Measurements from ENCODE around the gene ZNF486. TPM values are rescaled to one million over a fixed set of nuclear protein-coding genes. Genes with fewer than 3 reads are reported as not detected.

Gene ZNF486
- total RNA-seq (ENCODE audit: low replicate concordance), result 2.7 and 3.4 TPM in 2 replicates

DNA sequence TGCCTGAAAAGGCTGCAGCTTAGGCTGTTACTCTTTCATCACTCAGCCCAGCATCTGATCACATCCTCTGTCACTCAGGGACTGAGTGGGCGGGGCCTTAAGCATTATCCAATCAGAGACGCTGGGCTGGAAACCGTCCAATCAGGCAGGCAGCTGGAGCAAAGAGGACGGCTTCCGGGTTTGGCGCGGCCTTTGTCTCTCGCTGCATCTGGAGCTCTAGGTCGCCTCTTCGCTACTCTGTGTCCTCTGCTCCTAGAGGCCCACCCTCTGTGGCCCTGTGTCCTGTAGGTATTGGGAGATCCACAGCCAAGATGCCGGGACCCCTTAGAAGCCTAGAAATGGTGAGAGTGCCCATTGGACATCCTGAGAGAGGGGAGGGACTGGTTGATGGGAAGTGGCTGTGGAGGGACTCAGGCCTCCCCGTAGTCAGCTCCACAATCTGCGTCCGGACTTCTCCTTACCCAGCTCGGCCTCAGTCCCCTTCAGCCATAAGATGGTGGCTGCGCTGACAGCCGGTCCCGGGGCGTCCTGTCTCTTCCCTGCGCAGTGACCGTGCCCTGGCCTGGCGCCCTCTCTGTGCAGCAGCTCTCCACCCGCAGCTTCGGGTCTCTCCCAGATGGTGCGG lies at the start of gene ZNF486:
TSS of gene ZNF486 (plus strand) at position 195 of the 625 bp plus-strand sequence. CDS start at position 312, 117 bp downstream.

Other genes starting within 250 kb of the ZNF486 start
- 1.7 and 1.8 TPM in 2 replicates for gene ZNF682, start 127.7 kb upstream of the ZNF486 start, total RNA-seq (ENCODE audit: low replicate concordance)
- 0.68 and 1.6 TPM in 2 replicates for gene ZNF90, start 89.2 kb upstream of the ZNF486 start, total RNA-seq (ENCODE audit: low replicate concordance)

Measured in smooth muscle cell of the coronary artery (primary cell).